ENCODE measurements around the gene CNIH3.

GRCh38 chr1:224757508-224757907 is 141.4 kb downstream of the CNIH3 start:
- TF ChIP-seq CTCF (conservative IDR thresholded peaks at IDR 0.05) (no peak), ZFX (IDR thresholded peaks at IDR 0.05) (no peak)

Measured in C4-2B (cell line).